SK-N-MC (cell line): ENCODE data around the gene AFF4.

Source experiments
- EZH2 ChIP-seq: fragments of 200-600 bp; sonication (generic); IDR thresholded peaks from one replicate; pipeline ENCODE4 v1.6.1; 2017; ENCODE audit warnings: antibody characterized with exemption
- FOXP2 ChIP-seq: optimal IDR thresholded peaks from 2 replicates; pipeline ENCODE3; 2011; ENCODE audit warnings: mild to moderate bottlenecking, moderate library complexity; ENCODE audit not compliant: insufficient read depth; ENCODE audit errors: extremely low read length, control extremely low read depth
- POLR2AphosphoS5 ChIP-seq: IDR thresholded peaks from 2 replicates; pipeline ENCODE4 v1.6.1; 2012; ENCODE audit warnings: mild to moderate bottlenecking, low read depth, low read length, borderline replicate concordance

- no peak for TF ChIP-seq EZH2
- TF ChIP-seq FOXP2: no peak
- TF ChIP-seq POLR2AphosphoS5: no peak
These were observed 96.4 kb downstream of the AFF4 start for GRCh38 chr5:132867046-132867451.
